Natural killer cell (primary cell): ENCODE data around the gene ATG13. TPM values are rescaled to one million over a fixed set of nuclear protein-coding genes. Genes with fewer than 3 reads are reported as not detected.

ENCODE experiments used
- ATAC-seq, 3 donors: fragments of 150-1000 bp in 2 of 3; fragments of 200-7000 bp in 1 of 3; cut with Tn5 transposase; 1 replicate in 1 of 3; 2 replicates in 2 of 3; pipeline ENCODE4 v1.10.0; 2021; ENCODE audit warnings: mild to moderate bottlenecking in 2 of 3, moderate library complexity in 2 of 3
- DNase-seq, 2 donors: peaks; one replicate each; pipeline versions ENCODE4 v3.0.0 to v3.0.0-alpha.2; 2013 to 2021; ENCODE audit warnings: mixed read lengths in 1 of 2
- H3K27ac ChIP-seq: one replicate; pipeline ENCODE4 v1.5.1; 2013; ENCODE audit warnings: mild to moderate bottlenecking, low read length
- H3K27me3 ChIP-seq: one replicate; pipeline ENCODE4 v1.6.1; 2013; ENCODE audit warnings: low read length; ENCODE audit not compliant: control insufficient read depth, insufficient read depth
- H3K36me3 ChIP-seq: one replicate; pipeline ENCODE4 v1.6.1; 2013; ENCODE audit warnings: low read length; ENCODE audit not compliant: control insufficient read depth, insufficient read depth
- H3K4me1 ChIP-seq: one replicate; pipeline ENCODE4 v1.6.1; 2013; ENCODE audit warnings: low read length; ENCODE audit not compliant: control insufficient read depth, insufficient read depth
- H3K4me3 ChIP-seq: one replicate; pipeline ENCODE4 v1.5.1; 2013; ENCODE audit warnings: low read length
- H3K9me3 ChIP-seq: one replicate; pipeline ENCODE4 v1.6.1; 2013; ENCODE audit warnings: low read length; ENCODE audit not compliant: control insufficient read depth, insufficient read depth
- H3K27ac Mint-ChIP-seq, 2 donors: one replicate each; pipeline ENCODE4 v1.8.0; 2022; ENCODE audit warnings: mild to moderate bottlenecking in 2 of 2, mixed read lengths in 2 of 2, moderate library complexity in 1 of 2
- H3K27me3 Mint-ChIP-seq, 2 donors: one replicate each; pipeline ENCODE4 v1.8.0; 2022; ENCODE audit warnings: low read depth in 2 of 2, mixed read lengths in 2 of 2
- H3K36me3 Mint-ChIP-seq: one replicate; pipeline ENCODE4 v1.8.0; 2022; ENCODE audit warnings: mixed read lengths
- H3K4me1 Mint-ChIP-seq, 2 donors: one replicate each; pipeline ENCODE4 v1.8.0; 2022; ENCODE audit warnings: mixed read lengths in 2 of 2
- H3K4me3 Mint-ChIP-seq: one replicate; pipeline ENCODE4 v1.8.0; 2022; ENCODE audit warnings: mild to moderate bottlenecking, moderate library complexity, mixed read lengths
- H3K9me3 Mint-ChIP-seq, 2 donors: one replicate each; pipeline ENCODE4 v1.8.0; 2022; ENCODE audit warnings: mixed read lengths in 2 of 2
- CTCF ChIP-seq: fragments of 200-600 bp; IDR thresholded peaks from one replicate; pipeline ENCODE4 v1.8.0; 2022; ENCODE audit warnings: antibody characterized with exemption
- WGBS: methylation state at CpG from one replicate; pipeline ENCODE4 v1.1.7; 2013; ENCODE audit warnings: missing lambda C conversion rate; ENCODE audit not compliant: insufficient coverage; 5-methylcytosine and 5-hydroxymethylcytosine counted together
- intact Hi-C: fragments of 100-400 bp; cut with micrococcal nuclease; formaldehyde crosslinking; loops from one replicate; pipeline ENCODE4 v1.14.2; 2022
- total RNA-seq, 4 donors: library from RNA; stranded (reverse); fragments of 120-200 nt in 1 of 4; gene quantifications; one replicate each; pipeline versions ENCODE4 v1.2.3 to v1.2.4, GENCODE V29; 2013 to 2022

ATG13 gene
- total RNA-seq, 3 donors from 2014 or later (not counting 1 experiment from before 2014, with no cell fraction given), result 125 to 137 (median 132) TPM

DNA sequence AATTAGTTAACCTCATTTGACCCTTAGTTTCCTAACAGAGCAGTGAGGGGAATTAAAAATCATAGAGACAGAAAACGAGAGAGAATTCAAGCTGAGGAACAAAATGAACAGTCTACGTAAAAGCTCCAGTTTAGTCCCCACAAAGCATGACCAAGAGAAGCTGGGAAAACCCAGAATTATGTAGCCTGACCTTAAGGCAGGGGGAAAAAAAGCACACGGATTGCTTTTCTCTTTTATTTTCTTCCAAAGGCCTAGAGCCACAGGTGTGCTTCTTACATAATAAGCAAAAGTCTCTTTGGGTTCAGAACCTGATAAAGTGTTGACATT lies 23.0 kb upstream of the ATG13 start:
- no peaks in the 10 kb centered on the region for H3K9me3 ChIP-seq
- peak overlapping the region; percentile 67 for H3K27ac ChIP-seq
- no peaks in the 10 kb centered on the region for H3K27me3 ChIP-seq
- no peaks in the 10 kb centered on the region for H3K36me3 Mint-ChIP-seq
- H3K4me3 Mint-ChIP-seq, result peak overlapping the region; percentile 97
- intact Hi-C loops, result loop anchor here (1.0 kb wide), 1 partner anchor 23 kb away; the partner anchor contains the start of genes ATG13 and HARBI1
- H3K27me3 Mint-ChIP-seq, result no peaks in the 10 kb centered on the region
- ATAC-seq (no peak), DNase-seq (no peak)
- H3K27ac Mint-ChIP-seq, result peak overlapping the region; percentile 87 to 89
- peak overlapping the region; percentile 65 for H3K4me3 ChIP-seq
- peaks cover 33 to 35% of the 10 kb centered on the region in 2 donors for H3K4me1 Mint-ChIP-seq
- 57% methylated on average over 3 of the region's 3 CpGs for WGBS
- TF ChIP-seq CTCF, result no peak
- no peaks in the 10 kb centered on the region for H3K36me3 ChIP-seq
- H3K9me3 Mint-ChIP-seq, result no peaks in the 10 kb centered on the region
- peaks cover 10% of the 10 kb centered on the region for H3K4me1 ChIP-seq

DNA sequence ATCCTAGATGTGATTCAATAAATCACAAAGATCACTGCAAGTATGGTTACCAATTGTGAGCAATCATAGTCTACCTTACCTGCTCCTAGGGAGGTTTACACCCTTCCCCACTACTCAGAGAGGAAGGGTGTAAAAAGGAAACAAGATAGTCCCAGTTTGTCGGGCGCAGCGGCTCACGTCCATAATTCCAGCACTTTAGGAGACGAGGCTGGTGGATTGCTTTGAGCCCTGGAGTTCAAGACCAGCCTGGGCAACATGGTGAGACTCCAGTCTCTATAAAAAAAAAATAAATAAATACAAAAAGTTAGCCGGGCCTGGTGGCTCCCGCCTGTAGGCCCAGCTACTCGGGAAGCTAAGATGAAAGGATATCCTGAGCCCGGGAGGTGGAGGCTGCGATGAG lies 22.6 kb upstream of the ATG13 start:
- no peaks in the 10 kb centered on the region for H3K27me3 ChIP-seq
- peak overlapping the region in 1 of 2 donors; percentile 89 for H3K27ac Mint-ChIP-seq
- 96% methylated on average over 10 of the region's 10 CpGs for WGBS
- TF ChIP-seq CTCF, result no peak
- DNase-seq (no peak), ATAC-seq (no peak)
- no peaks in the 10 kb centered on the region for H3K9me3 ChIP-seq
- H3K36me3 Mint-ChIP-seq, result no peaks in the 10 kb centered on the region
- intact Hi-C loops, result loop anchor here (1.0 kb wide), 1 partner anchor 23 kb away; the partner anchor contains the start of genes ATG13 and HARBI1
- peak overlapping the region; percentile 97 for H3K4me3 Mint-ChIP-seq
- no peaks in the 10 kb centered on the region for H3K27me3 Mint-ChIP-seq
- no peak overlapping the region for H3K27ac ChIP-seq
- peaks cover 32 to 34% of the 10 kb centered on the region in 2 donors for H3K4me1 Mint-ChIP-seq
- H3K4me1 ChIP-seq, result peaks cover 10% of the 10 kb centered on the region
- H3K36me3 ChIP-seq, result no peaks in the 10 kb centered on the region
- no peak overlapping the region for H3K4me3 ChIP-seq
- H3K9me3 Mint-ChIP-seq, result no peaks in the 10 kb centered on the region

- no peaks in the 10 kb centered on the region for H3K36me3 Mint-ChIP-seq
- Histone ChIP-seq H3K4me3 (no peak overlapping the region), H3K36me3 (no peaks in the 10 kb centered on the region), H3K27me3 (no peaks in the 10 kb centered on the region), H3K4me1 (peaks cover 10% of the 10 kb centered on the region), H3K27ac (no peak overlapping the region), H3K9me3 (no peaks in the 10 kb centered on the region)
- no peak overlapping the region for H3K4me3 Mint-ChIP-seq
- TF ChIP-seq CTCF, result no peak
- DNase-seq, result no peak
- 100% methylated on average over 1 of the region's 1 CpG for WGBS
- intact Hi-C loops, result no loop called here
- H3K27me3 Mint-ChIP-seq, result no peaks in the 10 kb centered on the region
- ATAC-seq, result no peak
- H3K9me3 Mint-ChIP-seq, result no peaks in the 10 kb centered on the region
- peaks cover 19 to 23% of the 10 kb centered on the region in 2 donors for H3K4me1 Mint-ChIP-seq
- no peak overlapping the region for H3K27ac Mint-ChIP-seq
Measured at GRCh38 chr11:46597155-46597554, 20.2 kb upstream of the ATG13 start.

DNA sequence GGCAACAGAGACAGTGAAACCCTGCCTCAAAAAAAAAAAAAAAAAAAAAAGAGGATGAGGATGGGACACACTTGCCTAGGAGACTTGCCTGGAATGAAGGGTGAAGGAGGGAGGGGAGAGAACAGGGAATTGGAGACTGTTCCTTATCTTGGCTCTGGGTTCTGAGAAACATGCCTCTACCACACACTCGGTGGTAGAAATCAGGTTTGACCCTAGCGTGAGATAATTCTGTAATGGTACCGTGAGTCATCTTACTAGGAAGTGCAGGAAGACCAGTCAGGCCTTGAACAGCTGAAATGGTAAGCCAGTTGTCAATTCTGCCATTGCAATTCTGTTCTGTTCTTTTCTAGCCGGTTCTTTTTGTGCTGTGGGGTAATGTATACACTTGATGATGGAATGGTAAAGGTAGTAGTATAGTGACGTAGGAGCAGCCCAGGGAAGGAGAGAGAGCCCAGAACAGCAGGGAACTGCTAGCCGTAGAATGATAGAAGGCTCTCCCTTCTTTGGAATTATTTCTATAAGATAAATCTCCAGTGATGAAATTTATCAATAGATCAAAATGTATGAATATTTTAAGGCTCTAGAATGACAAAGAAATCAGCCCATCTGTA lies 19.6 kb upstream of the ATG13 start:
- no peak for ATAC-seq
- H3K36me3 Mint-ChIP-seq, result no peaks in the 10 kb centered on the region
- peaks cover 13 to 18% of the 10 kb centered on the region in 2 donors for H3K4me1 Mint-ChIP-seq

More for the DNA sequence above, 19.6 kb upstream of the ATG13 start:
- H3K27me3 ChIP-seq, result no peaks in the 10 kb centered on the region
- DNase-seq, result no peak
- H3K4me3 ChIP-seq, result no peak overlapping the region
- no peaks in the 10 kb centered on the region for H3K36me3 ChIP-seq
- Mint-ChIP-seq H3K9me3 (no peaks in the 10 kb centered on the region), H3K27ac (no peak overlapping the region), H3K4me3 (no peak overlapping the region), H3K27me3 (no peaks in the 10 kb centered on the region)
- H3K9me3 ChIP-seq, result no peaks in the 10 kb centered on the region
- intact Hi-C loops, result no loop called here
- no peak for TF ChIP-seq CTCF
- no peak overlapping the region for H3K27ac ChIP-seq
- H3K4me1 ChIP-seq, result peaks cover 5% of the 10 kb centered on the region
- 93% methylated on average over 5 of the region's 6 CpGs for WGBS
